GM12891 (cell line): Measurements from ENCODE around the gene RHBDL1.

Experiments used
- DNase-seq: peaks from one replicate; pipeline ENCODE4 v3.0.0; 2011; ENCODE audit warnings: low spot score; ENCODE audit not compliant: insufficient read length
- FAIRE-seq: peaks from 2 replicates; lab custom pipeline; 2011; peaks lifted over from hg19 to GRCh38; lab: Jason Lieb, UNC
- PAX5 ChIP-seq: IDR thresholded peaks from 2 replicates; pipeline ENCODE4 v1.6.1; 2011; ENCODE audit warnings: low read length, moderate library complexity, mild to moderate bottlenecking; ENCODE audit not compliant: insufficient read depth, severe bottlenecking
- POLR2A ChIP-seq: IDR thresholded peaks from 2 replicates; pipeline ENCODE4 v1.6.1; 2011; ENCODE audit warnings: low read depth, low read length, control low read depth
- POLR2AphosphoS5 ChIP-seq: IDR thresholded peaks from 2 replicates; pipeline ENCODE4 v1.6.1; 2011; ENCODE audit warnings: low read depth, low read length, control low read depth
- POU2F2 ChIP-seq: IDR thresholded peaks from 2 replicates; pipeline ENCODE4 v1.6.1; 2011; ENCODE audit warnings: low read depth, mild to moderate bottlenecking, control low read depth, low read length, moderate library complexity
- SPI1 ChIP-seq: IDR thresholded peaks from 2 replicates; pipeline ENCODE4 v1.6.1; 2011; ENCODE audit warnings: low read depth, low read length, control low read depth
- TAF1 ChIP-seq: IDR thresholded peaks from 2 replicates; pipeline ENCODE4 v1.6.1; 2011; ENCODE audit warnings: low read depth, low read length, control low read depth

RHBDL1 gene

GRCh38 chr16:630815-631405 is 44.6 kb upstream of the RHBDL1 start, which contains the start of gene WFIKKN1:
TSS of gene WFIKKN1 (plus strand) at chr16:630985. CDS start at chr16:631254, 269 bp downstream.
- DNase-seq (no peak), FAIRE-seq (no peak)
- TF ChIP-seq SPI1 (no peak), PAX5 (no peak), TAF1 (no peak), POLR2AphosphoS5 (no peak), POU2F2 (no peak), POLR2A (no peak)

GRCh38 chr16:631808-632358 is 43.6 kb upstream of the RHBDL1 start:
- no peak for DNase-seq
- no peak for FAIRE-seq
- TF ChIP-seq POLR2A (no peak), PAX5 (no peak), SPI1 (no peak), POU2F2 (no peak), TAF1 (no peak), POLR2AphosphoS5 (no peak)

GRCh38 chr16:632486-633335 is 42.8 kb upstream of the RHBDL1 start:
- no peak for FAIRE-seq
- TF ChIP-seq PAX5 = no peak
- TF ChIP-seq POLR2A = no peak
- no peak for TF ChIP-seq POU2F2
- TF ChIP-seq TAF1 = no peak
- no peak for TF ChIP-seq POLR2AphosphoS5
- TF ChIP-seq SPI1 = no peak
- no peak for DNase-seq

GRCh38 chr16:633336-634050 is 42.0 kb upstream of the RHBDL1 start:
- DNase-seq (no peak), FAIRE-seq (no peak)
- no peak for TF ChIP-seq PAX5
- TF ChIP-seq POLR2A = no peak
- TF ChIP-seq POLR2AphosphoS5 = no peak
- no peak for TF ChIP-seq SPI1
- no peak for TF ChIP-seq TAF1
- TF ChIP-seq POU2F2 = no peak

GRCh38 chr16:634051-634670 is 41.3 kb upstream of the RHBDL1 start:
- TF ChIP-seq TAF1 (no peak), POLR2A (no peak), PAX5 (no peak), SPI1 (no peak), POLR2AphosphoS5 (no peak), POU2F2 (no peak)
- no peak for FAIRE-seq

GRCh38 chr16:634996-635395 is 40.5 kb upstream of the RHBDL1 start:
- TF ChIP-seq POU2F2 (no peak), POLR2AphosphoS5 (no peak), POLR2A (no peak), PAX5 (no peak), TAF1 (no peak), SPI1 (no peak)

More at GRCh38 chr16:634051-634670, 41.3 kb upstream of the RHBDL1 start:
- DNase-seq = no peak

GRCh38 chr16:635573-636205 is 39.8 kb upstream of the RHBDL1 start:
- no peak for FAIRE-seq

More at GRCh38 chr16:634996-635395, 40.5 kb upstream of the RHBDL1 start:
- DNase-seq (no peak), FAIRE-seq (peak; percentile 33)

GRCh38 chr16:636206-637080 is 39.0 kb upstream of the RHBDL1 start, which contains the start of gene METTL26:
TSS of gene METTL26 (minus strand) at chr16:636305. CDS start at chr16:636290, 15 bp downstream.
- peak; percentile 99 for DNase-seq
- no peak for TF ChIP-seq SPI1
- peak; percentile 57; the same call in 1 of the 2 replicates for TF ChIP-seq POLR2A
- TF ChIP-seq TAF1 = peak; percentile 40; the same call in 1 of the 2 replicates
- TF ChIP-seq POU2F2 = 0 out of 2 replicates have a peak, but pooled peaks have one; percentile 11
- TF ChIP-seq PAX5 = peak; percentile 55
- 0 out of 2 replicates have a peak, but pooled peaks have one; percentile 36 for TF ChIP-seq POLR2AphosphoS5
- peak; percentile 100 for FAIRE-seq

More at GRCh38 chr16:635573-636205, 39.8 kb upstream of the RHBDL1 start:
- DNase-seq = no peak
- TF ChIP-seq TAF1 (no peak), SPI1 (no peak), POLR2AphosphoS5 (no peak), POU2F2 (no peak), POLR2A (no peak), PAX5 (no peak)
